Common myeloid progenitor, CD34-positive (primary cell): ENCODE data around the gene CALU.

Experiments
- CTCF ChIA-PET: fragments of 350-600 bp; sonication (Branson Sonifier 250); formaldehyde crosslinking; loops from one replicate; lab custom pipeline; 2021; ENCODE audit warnings: antibody characterized with exemption; lab: Charles Lee
- POLR2A ChIA-PET: fragments of 350-600 bp; sonication (Branson Sonifier 250); formaldehyde crosslinking; loops from one replicate; lab custom pipeline; 2021; ENCODE audit warnings: antibody characterized with exemption; lab: Charles Lee
- DNase-seq, 3 donors: peaks; one replicate each; pipeline versions ENCODE4 v3.0.0 to v3.0.0-alpha.2; 2013
- H3K27ac ChIP-seq, 2 experiments: 1 replicate in 1 of 2; 2 replicates in 1 of 2; pipeline ENCODE4 v1.7.0; 2013; ENCODE audit warnings: inconsistent platforms in 2 of 2, low read length in 2 of 2, mild to moderate bottlenecking in 2 of 2, low read depth in 1 of 2, moderate library complexity in 1 of 2; ENCODE audit not compliant: severe bottlenecking in 2 of 2, insufficient read depth in 1 of 2, poor library complexity in 1 of 2
- H3K27me3 ChIP-seq, 5 experiments: replicated peaks in 2 of 5; 1 replicate in 3 of 5; 2 replicates in 2 of 5; pipeline versions ENCODE4 v1.6.1 to v1.7.0; 2013; ENCODE audit warnings: low read length in 4 of 5, mild to moderate bottlenecking in 2 of 5, moderate library complexity in 2 of 5, inconsistent platforms in 1 of 5; ENCODE audit not compliant: insufficient read depth in 5 of 5, control insufficient read depth in 4 of 5
- H3K36me3 ChIP-seq, 4 experiments: 1 replicate in 2 of 4; 2 replicates in 2 of 4; pipeline versions ENCODE4 v1.6.1 to v1.7.0; 2013; ENCODE audit warnings: low read length in 3 of 4, control low read depth in 1 of 4, mild to moderate bottlenecking in 1 of 4; ENCODE audit not compliant: control insufficient read depth in 4 of 4, insufficient read depth in 4 of 4
- H3K4me1 ChIP-seq, 4 experiments: 1 replicate in 3 of 4; 2 replicates in 1 of 4; pipeline versions ENCODE4 v1.6.1 to v1.7.1; 2013; ENCODE audit warnings: low read length in 3 of 4, mild to moderate bottlenecking in 3 of 4, control low read depth in 1 of 4, inconsistent platforms in 1 of 4, moderate library complexity in 1 of 4; ENCODE audit not compliant: control insufficient read depth in 4 of 4, insufficient read depth in 4 of 4; ENCODE audit errors: control extremely low read depth in 1 of 4
- H3K4me3 ChIP-seq, 7 experiments: 1 replicate in 4 of 7; 2 replicates in 3 of 7; pipeline versions ENCODE4 v1.5.1 to v1.7.0; 2013; ENCODE audit warnings: mild to moderate bottlenecking in 7 of 7, low read length in 6 of 7, moderate library complexity in 6 of 7, inconsistent platforms in 2 of 7, low read depth in 2 of 7, control low read depth in 1 of 7; ENCODE audit not compliant: insufficient read depth in 4 of 7, control insufficient read depth in 1 of 7; ENCODE audit errors: extremely low read depth in 1 of 7
- H3K9me3 ChIP-seq, 5 experiments: 1 replicate in 4 of 5; 2 replicates in 1 of 5; pipeline versions ENCODE4 v1.6.1 to v1.7.1; 2013; ENCODE audit warnings: low read length in 4 of 5, mild to moderate bottlenecking in 2 of 5, inconsistent platforms in 1 of 5, low read depth in 1 of 5, moderate library complexity in 1 of 5; ENCODE audit not compliant: control insufficient read depth in 4 of 5, insufficient read depth in 2 of 5; ENCODE audit errors: control extremely low read depth in 1 of 5
- WGBS: methylation state at CpG from one replicate; pipeline ENCODE4 v1.1.5; 2013; ENCODE audit not compliant: insufficient coverage; 5-methylcytosine and 5-hydroxymethylcytosine counted together

CALU gene

DNA sequence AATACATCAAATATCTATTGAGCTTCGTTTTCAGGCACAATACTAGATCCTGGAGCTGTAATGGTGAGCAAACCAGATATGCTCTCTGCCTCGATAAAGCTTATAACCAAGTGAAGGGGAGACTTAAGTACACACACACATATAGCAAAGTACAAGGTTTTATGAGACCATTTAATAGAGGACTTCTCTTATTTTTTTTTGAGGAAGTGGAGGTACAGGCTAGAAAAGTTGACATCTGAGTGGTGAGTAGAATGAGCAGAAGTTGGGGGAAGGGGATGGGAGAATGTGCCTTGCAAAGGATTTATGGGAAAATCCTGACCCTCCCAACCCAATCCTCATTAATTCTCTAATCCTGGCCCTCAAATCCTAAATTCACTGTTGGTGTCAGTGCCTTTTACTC is 60.3 kb downstream of the CALU start:
- Histone ChIP-seq H3K4me1 (peaks cover 0 to 3% (median 0%) of the 10 kb centered on the region in 4 experiments), H3K9me3 (no peaks in the 10 kb centered on the region), H3K27ac (no peak overlapping the region), H3K27me3 (no peaks in the 10 kb centered on the region), H3K4me3 (no peak overlapping the region), H3K36me3 (peaks cover 0 to 13% (median 5%) of the 10 kb centered on the region in 4 experiments)
- DNase-seq = peak in 2 of 3 donors; percentile 32 to 33
- ChIA-PET CTCF (interaction anchor here (0.6 kb wide), 1 partner anchor 115 kb away, joined by 3 read pairs; no protein-coding TSS in a partner anchor), POLR2A (no interaction called here)
- no CpG with 5 or more reads among the region's 2 CpGs for WGBS

GRCh38 chr7:128800567-128800966 is 61.4 kb downstream of the CALU start:
- WGBS = no CpG with 5 or more reads among the region's 3 CpGs
- no peak for DNase-seq
- Histone ChIP-seq H3K27ac (no peak overlapping the region), H3K36me3 (peaks cover 0 to 15% (median 14%) of the 10 kb centered on the region in 4 experiments), H3K4me1 (peaks cover 0 to 3% (median 0%) of the 10 kb centered on the region in 4 experiments), H3K9me3 (no peaks in the 10 kb centered on the region), H3K4me3 (no peak overlapping the region), H3K27me3 (no peaks in the 10 kb centered on the region)
- ChIA-PET CTCF (interaction anchor here (0.6 kb wide), 1 partner anchor 172 kb away, joined by 3 read pairs; no protein-coding TSS in a partner anchor), POLR2A (no interaction called here)

DNA sequence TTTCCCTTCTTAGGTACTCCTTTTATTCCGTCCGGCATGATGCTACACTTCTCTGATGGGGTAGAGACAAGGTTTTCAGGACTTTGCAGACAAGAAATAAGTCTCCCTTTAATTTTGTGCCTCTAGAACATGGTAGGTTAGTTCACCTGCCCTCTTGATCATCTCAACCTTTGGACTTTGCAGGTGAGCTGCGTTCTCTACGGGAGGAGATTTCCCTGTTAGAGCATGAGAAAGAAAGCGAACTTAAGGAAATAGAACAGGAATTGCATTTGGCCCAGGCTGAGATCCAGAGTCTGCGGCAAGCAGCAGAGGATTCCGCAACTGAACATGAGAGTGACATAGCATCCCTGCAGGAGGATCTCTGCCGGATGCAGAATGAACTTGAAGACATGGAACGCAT is 61.8 kb downstream of the CALU start:
- Histone ChIP-seq H3K4me1 (peaks cover 0 to 3% (median 0%) of the 10 kb centered on the region in 4 experiments), H3K36me3 (peaks cover 0 to 18% (median 16%) of the 10 kb centered on the region in 4 experiments), H3K9me3 (no peaks in the 10 kb centered on the region), H3K27me3 (no peaks in the 10 kb centered on the region), H3K4me3 (no peak overlapping the region), H3K27ac (no peak overlapping the region)
- no peak for DNase-seq
- WGBS = 93% methylated on average over 7 of the region's 9 CpGs
- ChIA-PET CTCF (interaction anchor here (0.6 kb wide), 1 partner anchor 172 kb away, joined by 3 read pairs; no protein-coding TSS in a partner anchor), POLR2A (no interaction called here)

GRCh38 chr7:128801667-128802418 is 62.7 kb downstream of the CALU start:
- Histone ChIP-seq H3K9me3 (no peaks in the 10 kb centered on the region), H3K4me1 (peaks cover 0 to 3% (median 0%) of the 10 kb centered on the region in 4 experiments), H3K36me3 (peaks cover 0 to 26% (median 18%) of the 10 kb centered on the region in 4 experiments), H3K27ac (no peak overlapping the region), H3K27me3 (no peaks in the 10 kb centered on the region), H3K4me3 (no peak overlapping the region)
- WGBS = 100% methylated on average over 1 of the region's 2 CpGs
- POLR2A ChIA-PET = no interaction called here
- no peak for DNase-seq
- CTCF ChIA-PET = interaction anchor here (0.7 to 1.5 kb wide), 2 partner anchors 19 to 20 kb away, joined by 3 read pairs; no protein-coding TSS in a partner anchor

- POLR2A ChIA-PET = no interaction called here
- H3K27ac ChIP-seq = no peak overlapping the region
- CTCF ChIA-PET = interaction anchor here (0.6 to 1.5 kb wide), 2 partner anchors 9 to 247 kb away, joined by 3 read pairs; no protein-coding TSS in a partner anchor
Observed at GRCh38 chr7:128804484-128804883, 65.3 kb downstream of the CALU start.

GRCh38 chr7:128805225-128805624 is 66.1 kb downstream of the CALU start:
- WGBS = 98% methylated on average over 3 of the region's 5 CpGs
- Histone ChIP-seq H3K36me3 (peaks cover 0 to 34% (median 23%) of the 10 kb centered on the region in 4 experiments), H3K9me3 (no peaks in the 10 kb centered on the region), H3K27ac (no peak overlapping the region), H3K4me3 (no peak overlapping the region), H3K27me3 (no peaks in the 10 kb centered on the region), H3K4me1 (no peaks in the 10 kb centered on the region)
- POLR2A ChIA-PET = no interaction called here
- CTCF ChIA-PET = interaction anchor here (0.7 to 1.5 kb wide), 3 partner anchors 9 to 37 kb away, joined by 3 read pairs; no protein-coding TSS in a partner anchor
- DNase-seq = no peak

More at GRCh38 chr7:128804484-128804883, 65.3 kb downstream of the CALU start:
- Histone ChIP-seq H3K9me3 (no peaks in the 10 kb centered on the region), H3K36me3 (peaks cover 0 to 29% (median 22%) of the 10 kb centered on the region in 4 experiments), H3K4me3 (no peak overlapping the region), H3K4me1 (no peaks in the 10 kb centered on the region), H3K27me3 (no peaks in the 10 kb centered on the region)
- DNase-seq = no peak
- WGBS = 92% methylated on average over 5 of the region's 6 CpGs

DNA sequence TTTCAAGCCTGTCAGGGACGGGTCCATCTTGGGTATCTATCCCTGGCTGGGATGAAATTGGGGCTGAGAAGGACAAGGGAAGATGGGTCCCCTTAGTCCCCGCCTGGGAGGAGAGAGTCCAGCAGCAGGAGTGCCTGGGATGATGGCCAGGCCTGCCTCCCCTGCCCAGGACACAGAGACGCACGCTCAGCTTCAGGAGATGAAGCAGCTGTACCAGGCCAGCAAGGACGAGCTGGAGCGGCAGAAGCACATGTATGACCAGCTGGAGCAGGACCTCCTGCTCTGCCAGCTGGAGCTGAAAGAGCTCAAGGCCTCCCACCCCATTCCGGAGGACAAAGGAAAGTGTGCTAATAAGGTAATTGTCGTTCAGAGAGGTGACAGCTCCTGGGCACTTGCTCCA is 68.0 kb downstream of the CALU start:
- POLR2A ChIA-PET = no interaction called here
- Histone ChIP-seq H3K27me3 (no peaks in the 10 kb centered on the region), H3K4me1 (peaks cover 0 to under 1% (median 0%) of the 10 kb centered on the region in 4 experiments), H3K36me3 (peaks cover 0 to 33% (median 23%) of the 10 kb centered on the region in 4 experiments), H3K9me3 (no peaks in the 10 kb centered on the region), H3K27ac (no peak overlapping the region), H3K4me3 (no peak overlapping the region)
- no peak for DNase-seq
- 98% methylated on average over 8 of the region's 8 CpGs for WGBS
- CTCF ChIA-PET = interaction anchor here (1.0 to 1.5 kb wide), 2 partner anchors 11 to 33 kb away, joined by 3 read pairs; no protein-coding TSS in a partner anchor
